Stimulated activated CD4-positive, alpha-beta T cell treated with anti-CD3 and anti-CD28 coated beads, Interleukin-2, amount 100 ng/mL, for 24 hours (primary cell): ENCODE results near the gene NRL.
"Not testable (repeated sequence)": the region's sequence is repeated elsewhere in the genome, so short reads cannot be mapped to it uniquely, and the experiment has no call there.

Source experiments
- DNase-seq, 2 donors: peaks; one replicate each; pipeline ENCODE4 v3.0.0-alpha.2; 2020

NRL gene

DNA sequence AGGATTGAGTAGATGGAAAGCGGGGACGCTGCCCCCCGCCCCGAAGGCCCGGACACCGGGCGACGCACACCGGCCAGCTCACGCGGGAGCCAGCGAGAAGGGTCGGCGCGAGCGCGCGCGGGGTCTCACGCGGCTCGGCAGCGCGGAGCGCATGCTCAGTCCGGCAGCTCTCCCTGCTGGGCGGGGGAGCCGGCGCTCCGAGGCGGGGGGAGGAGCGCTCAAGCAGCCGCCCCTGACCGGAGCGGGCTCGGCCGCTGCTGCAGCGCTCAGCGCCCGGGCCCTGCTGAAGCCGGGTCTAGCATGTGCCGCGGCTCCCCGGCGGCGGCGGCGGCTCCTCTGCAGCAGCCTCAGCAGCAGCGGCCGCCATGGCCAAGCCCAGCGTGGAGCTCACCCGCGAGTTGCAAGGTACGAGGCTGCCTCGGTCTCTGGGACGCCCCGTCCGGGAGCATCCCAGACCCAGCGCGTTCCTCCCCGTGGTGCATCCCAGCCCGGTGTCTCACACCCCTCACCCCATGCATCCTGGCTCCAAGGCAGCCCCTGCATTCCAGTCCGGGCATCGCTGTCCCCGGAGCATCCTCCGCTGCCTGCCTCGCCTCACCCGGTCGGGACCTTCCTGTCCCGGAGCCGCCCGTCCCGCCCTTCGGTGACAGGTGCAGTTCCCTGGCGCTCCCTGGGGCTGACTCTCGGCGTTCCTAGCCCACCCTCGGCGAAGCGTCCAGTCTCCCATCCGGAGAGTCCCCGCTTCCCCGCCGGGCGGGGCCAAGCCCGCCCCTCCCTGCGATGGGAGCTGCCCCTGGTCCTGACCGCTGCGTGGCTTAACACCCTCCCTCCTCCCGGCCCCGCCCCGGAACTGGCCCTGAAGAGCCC lies 62.7 kb downstream of the NRL start, which contains the start of gene CARMIL3:
TSS of gene CARMIL3 (plus strand) at position 221 of the 867 bp plus-strand sequence. CDS start at position 366, 145 bp downstream.
- DNase-seq = peak; percentile 62 to 69

DNA sequence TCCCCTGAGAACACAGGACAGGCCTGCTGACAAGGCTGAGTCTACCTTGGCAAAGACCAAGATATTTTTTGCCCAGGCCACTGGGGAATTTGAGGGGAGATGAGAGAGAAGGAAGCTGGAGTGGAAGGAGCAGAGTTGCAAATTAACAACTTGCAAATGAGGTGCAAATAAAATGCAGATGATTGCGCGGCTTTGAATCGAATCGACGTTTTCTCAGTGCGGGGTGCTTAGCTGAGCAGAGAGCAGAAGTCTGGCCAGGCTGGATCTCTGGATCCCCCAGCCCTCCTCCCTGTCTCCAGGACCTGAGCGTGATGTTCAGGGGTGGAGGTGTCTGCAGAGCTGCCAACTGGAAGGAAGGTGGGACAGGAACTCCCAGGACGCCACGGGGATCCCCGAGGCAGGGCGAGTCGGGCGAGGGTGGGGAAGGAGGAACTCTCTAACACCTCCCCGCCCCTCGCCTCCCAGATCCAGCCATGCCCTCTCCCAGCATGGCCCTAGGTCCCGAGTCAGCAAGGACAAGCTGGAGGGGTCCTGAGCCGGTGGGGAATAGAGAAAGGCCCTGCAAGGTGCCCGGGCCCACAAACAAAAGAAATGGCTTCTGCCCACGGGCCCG lies 63.5 kb downstream of the NRL start:
- no peak for DNase-seq

DNA sequence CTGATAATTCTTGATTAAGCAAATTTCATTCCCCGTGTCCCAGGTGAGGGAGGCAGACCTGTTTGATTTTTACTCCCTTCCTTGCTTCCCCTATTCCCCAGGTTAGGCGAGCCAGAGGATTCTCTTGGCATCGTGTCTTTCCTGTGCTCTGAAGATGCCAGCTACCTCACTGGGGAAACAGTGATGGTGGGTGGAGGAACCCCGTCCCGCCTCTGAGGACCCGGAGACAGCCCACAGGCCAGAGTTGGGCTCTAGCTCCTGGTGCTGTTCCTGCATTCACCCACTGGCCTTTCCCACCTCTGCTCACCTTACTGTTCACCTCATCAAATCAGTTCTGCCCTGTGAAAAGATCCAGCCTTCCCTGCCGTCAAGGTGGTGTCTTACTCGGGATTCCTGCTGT lies 64.0 kb downstream of the NRL start:
- DNase-seq = not testable (repeated sequence)

DNA sequence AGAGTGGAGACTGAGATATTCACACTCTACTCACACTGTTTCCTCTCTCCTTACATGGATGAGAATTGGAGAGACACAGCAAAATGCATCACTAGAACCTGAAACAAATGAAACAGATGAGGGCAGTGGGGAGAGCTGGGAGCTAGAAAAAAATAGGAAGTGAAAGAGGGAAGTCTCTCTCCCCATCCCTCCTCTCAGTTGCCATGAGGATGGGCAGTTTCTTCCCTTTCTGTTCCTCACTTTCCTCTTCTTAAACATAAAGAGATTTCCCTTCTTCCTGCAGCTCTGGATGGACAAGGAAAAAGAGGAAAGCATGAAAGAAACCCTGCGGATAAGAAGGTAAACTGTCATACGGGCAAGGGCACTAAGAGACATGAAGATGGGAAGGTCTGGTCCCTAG lies 65.7 kb downstream of the NRL start:
- DNase-seq = not testable (repeated sequence)

DNA sequence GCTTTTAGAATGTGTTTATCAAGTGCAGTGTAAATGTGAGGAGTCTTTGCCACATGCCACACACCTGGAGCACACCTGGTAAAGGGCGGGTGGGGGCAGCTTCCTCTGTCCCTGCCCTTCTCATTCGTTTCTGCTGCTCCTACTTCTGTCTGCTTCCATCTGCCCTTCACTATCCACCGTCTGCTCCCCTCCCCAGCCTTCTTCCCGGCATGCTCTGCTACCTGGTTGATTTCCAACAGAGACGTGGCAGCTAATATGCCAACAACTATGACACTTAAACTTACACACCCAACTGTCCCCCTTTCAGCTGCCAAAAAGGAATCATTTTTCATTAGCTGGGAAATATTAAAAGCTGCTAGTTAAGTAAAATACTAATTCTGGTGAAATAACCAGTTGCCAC lies 72.0 kb downstream of the NRL start:
- no peak for DNase-seq

DNA sequence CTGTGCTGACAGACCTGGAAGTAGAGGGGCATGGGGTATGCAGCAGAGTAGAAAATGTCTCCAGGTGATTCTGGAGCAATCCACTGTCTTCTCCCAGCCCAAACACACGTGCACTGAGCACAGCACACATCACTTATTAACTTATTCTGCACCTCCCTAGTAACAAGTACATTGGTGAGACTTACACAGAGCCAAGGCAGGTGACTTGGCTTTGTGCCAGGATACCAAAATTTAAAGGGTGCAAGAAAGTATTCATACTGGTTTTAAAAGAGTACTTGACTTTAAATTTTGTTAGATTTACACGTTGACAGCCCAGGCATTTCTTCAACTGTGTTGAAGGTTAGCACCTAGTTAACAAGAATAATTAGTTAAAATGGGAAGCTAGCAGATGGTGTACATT lies 74.1 kb downstream of the NRL start:
- no peak for DNase-seq

DNA sequence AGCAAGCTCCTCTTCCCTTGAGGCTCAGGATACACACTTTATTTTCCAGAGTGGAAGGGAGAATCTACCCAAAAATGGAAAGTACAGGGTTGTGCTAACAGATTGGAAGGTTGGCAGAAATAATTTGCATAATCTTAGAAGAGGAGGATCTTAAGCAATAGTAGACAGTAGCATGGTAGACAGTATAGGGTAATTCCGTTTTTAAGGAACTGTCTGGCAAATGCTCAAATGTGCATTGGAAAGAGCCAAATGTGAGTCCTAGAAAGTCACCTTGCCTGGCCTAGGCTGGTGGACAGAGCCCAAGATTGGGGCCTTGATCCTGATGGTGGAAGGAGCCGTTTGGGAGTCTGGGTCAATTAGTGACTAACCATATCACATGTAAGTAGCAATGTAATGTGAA lies 76.1 kb downstream of the NRL start:
- no peak for DNase-seq

DNA sequence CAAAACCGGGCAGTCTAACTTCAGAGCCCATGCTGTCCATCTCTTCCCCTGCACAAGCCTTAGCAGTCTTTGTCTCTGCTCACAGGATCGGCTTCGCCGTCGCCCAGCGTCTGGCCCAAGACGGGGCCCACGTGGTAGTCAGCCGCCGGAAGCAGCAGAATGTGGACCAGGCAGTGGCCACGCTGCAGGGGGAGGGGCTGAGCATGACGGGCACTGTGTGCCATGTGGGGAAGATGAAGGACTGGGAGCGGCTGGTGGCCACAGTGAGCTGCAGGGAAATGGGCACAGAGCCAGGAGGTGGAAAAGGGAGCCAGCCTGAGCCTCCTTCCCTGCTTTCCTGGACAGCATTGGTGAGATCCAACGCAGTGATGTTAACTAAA lies 77.1 kb downstream of the NRL start:
- no peak for DNase-seq

DNA sequence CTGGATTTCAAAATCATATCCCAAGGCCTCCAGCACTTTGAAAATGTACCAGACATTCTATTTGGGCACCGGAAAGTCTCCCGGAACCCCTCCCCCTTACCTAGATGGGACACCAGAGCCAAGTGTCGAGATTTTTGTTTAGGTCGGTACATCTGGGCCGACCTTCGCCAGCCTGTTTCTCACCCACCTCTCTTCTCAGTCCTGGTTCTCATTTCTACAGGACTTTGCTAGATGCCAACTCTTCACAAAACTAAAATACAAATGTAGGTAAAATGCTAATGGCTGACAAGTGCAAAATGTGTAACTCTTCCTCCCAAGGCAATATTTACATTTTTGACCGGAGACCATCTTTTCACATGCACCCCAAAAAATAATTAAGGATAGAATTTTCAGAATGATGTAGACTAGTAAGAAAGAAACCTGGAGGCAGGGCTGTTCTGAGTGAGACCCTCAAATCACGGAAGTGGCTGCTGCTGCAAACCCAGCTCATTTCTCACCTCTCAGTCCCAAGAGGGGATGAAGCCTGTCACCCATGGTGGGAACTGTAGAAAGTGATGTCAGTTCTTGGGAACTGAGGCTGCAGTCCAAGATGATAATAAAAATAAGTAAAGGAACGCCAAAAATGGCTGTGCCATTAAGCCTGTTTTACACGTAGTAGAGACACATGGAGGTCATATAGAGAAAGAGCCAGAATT lies 77.6 kb downstream of the NRL start:
- not testable (repeated sequence) for DNase-seq

DNA sequence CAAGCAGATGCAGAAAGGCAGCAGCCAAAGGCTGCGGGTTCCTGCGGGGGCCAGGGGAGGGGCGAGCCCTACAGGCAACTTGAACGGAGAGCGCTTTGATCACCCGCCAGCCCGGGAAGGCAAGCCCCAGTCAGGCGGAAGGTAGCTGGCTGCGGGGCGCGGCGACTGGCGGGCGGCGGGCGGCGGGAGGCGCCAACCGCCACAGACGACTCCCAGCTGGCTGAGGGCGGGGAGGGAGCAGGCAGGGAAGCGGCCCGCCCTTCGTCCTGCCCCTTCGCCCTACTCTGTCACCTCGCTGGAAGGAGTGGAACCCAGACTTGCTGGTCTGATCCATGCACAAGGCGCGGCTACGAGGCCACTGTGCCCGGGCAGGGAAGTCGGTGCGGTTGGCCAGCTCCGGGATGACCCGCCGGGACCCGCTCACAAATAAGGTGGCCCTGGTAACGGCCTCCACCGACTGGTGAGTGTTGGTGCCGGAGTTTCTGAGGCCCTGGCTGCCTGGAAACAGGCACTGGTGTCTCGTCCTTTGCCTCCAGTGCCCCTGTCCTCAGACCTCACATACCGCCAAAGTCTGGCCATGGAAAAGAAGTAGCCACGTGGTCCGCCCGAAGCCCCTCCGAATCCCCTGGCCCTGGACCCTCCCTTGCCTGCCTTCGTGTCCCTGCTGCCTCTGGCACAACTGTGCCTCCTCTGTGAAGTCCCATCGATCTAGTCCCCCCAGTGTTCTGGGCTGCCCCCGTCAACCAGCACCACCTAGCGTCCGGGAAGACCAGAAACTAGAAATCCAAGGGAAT lies 78.4 kb downstream of the NRL start:
- peak; percentile 67 to 71 for DNase-seq

DNA sequence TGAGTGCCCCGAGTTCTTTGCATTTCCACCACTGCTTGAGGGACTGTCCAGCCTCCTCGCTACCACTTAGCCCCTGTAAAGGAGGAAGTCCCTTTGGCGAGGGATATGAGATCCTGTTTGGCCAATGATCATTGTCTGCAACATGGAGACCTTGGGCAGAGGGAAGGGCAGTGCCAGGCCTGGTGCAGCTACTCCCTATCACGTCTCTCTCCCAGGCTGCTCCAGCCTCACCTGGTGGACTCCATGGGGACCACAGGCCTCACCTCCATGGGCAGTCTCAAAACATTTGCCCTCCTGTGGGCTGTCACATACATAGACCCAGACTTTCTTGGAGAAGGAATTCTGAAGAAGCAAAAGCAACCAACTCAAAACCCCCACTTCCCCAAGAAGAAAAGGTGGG lies 79.0 kb downstream of the NRL start:
- DNase-seq = not testable (repeated sequence)

DNA sequence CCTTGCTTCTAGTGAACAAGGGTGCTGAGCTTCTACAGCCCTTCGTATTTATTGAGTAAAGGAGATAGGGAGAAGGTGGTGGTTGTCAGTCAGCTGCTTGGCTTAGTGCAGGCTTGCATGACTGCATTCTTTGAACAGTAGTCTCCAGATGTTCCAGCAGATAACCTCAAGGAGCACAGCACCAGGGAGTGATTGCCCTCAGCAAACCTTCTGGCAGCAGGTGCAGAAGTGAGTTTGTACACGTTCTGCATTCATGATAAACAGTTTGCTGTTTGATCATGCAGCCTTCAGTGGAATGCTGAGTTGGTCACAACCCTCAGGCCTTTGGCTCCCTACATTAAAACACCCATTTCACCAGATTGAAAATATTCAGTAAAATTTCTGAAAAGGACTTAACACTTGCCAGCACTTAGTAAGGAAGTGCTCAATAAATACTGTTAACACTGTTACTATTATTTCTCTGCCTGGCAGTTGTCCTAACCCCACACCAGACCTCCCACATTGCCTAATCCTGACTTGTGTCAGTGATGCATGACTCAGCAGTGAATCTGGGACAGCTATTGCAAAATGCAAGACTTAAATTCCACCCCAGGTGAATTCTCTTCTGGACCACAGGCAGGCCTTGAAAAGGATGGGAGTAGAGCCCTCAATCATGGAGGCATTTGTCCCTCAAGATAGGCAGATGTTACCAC lies 81.9 kb downstream of the NRL start:
- no peak for DNase-seq

DNA sequence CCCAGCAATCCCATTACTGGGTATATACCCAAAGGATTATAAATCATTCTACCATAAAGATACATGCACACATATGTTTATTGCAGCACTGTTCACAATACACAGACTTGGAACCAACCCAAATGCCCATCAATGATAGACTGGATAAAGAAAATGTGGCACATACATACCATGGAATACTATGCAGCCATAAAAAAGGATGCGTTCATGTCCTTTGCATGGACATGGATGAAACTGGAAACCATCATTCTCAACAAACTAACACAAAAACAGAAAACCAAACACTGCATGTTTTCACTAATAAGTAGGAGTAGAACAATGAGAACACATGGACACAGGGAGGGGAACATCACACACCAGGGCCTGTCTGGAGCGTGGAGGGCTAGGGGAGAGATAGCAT lies 83.4 kb downstream of the NRL start:
- DNase-seq = not testable (repeated sequence)

DNA sequence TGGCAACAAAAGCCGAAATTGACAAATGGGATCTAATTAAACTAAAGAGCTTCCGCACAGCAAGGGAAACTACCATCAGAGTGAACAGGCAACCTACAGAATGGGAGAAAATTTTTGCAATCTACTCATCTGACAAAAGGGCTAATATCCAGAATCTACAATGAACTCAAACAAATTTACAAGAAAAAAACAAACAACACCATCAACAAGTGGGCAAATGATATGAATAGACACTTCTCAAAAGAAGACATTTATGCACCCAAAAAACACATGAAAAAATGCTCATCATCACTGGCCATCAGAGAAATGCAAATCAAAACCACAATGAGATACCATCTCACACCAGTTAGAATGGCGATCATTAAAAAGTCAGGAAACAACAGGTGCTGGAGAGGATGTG lies 85.1 kb downstream of the NRL start:
- DNase-seq = not testable (repeated sequence)
